CD4-positive, alpha-beta T cell treated with Interleukin-21 for 1 hour (primary cell): Measurements from ENCODE around the gene THADA.
"Not testable (repeated sequence)": the region's sequence is repeated elsewhere in the genome, so short reads cannot be mapped to it uniquely, and the experiment has no call there.

Experiments used
- DNase-seq: peaks from one replicate; pipeline ENCODE4 v3.0.0-alpha.2; 2020

THADA gene

GRCh38 chr2:43462866-43463641 is 132.8 kb downstream of the THADA start:
- no peak for DNase-seq

- DNase-seq = no peak
Measured at GRCh38 chr2:43461453-43462073, 134.3 kb downstream of the THADA start.

GRCh38 chr2:43460611-43461365 is 135.1 kb downstream of the THADA start:
- no peak for DNase-seq

- no peak for DNase-seq
Measured at GRCh38 chr2:43460174-43460546, 135.7 kb downstream of the THADA start.

- no peak for DNase-seq
Measured at GRCh38 chr2:43459446-43460173, 136.2 kb downstream of the THADA start.

GRCh38 chr2:43458014-43458628 is 137.7 kb downstream of the THADA start:
- DNase-seq = no peak

- DNase-seq = no peak
Measured at GRCh38 chr2:43455731-43456642, 139.9 kb downstream of the THADA start.

GRCh38 chr2:43455296-43455695 is 140.5 kb downstream of the THADA start:
- DNase-seq = no peak

- DNase-seq = no peak
Measured at GRCh38 chr2:43454791-43455190, 141.0 kb downstream of the THADA start.

GRCh38 chr2:43453179-43454170 is 142.4 kb downstream of the THADA start:
- DNase-seq = no peak

GRCh38 chr2:43452318-43452731 is 143.5 kb downstream of the THADA start:
- no peak for DNase-seq

GRCh38 chr2:43450617-43451016 is 145.2 kb downstream of the THADA start:
- DNase-seq = no peak

- no peak for DNase-seq
Measured at GRCh38 chr2:43448822-43449110, 147.1 kb downstream of the THADA start.

- DNase-seq = no peak
Measured at GRCh38 chr2:43448011-43448821, 147.6 kb downstream of the THADA start.

GRCh38 chr2:43446755-43447154 is 149.1 kb downstream of the THADA start:
- not testable (repeated sequence) for DNase-seq

- DNase-seq = no peak
Measured at GRCh38 chr2:43445781-43446180, 150.1 kb downstream of the THADA start.

GRCh38 chr2:43444989-43445645 is 150.7 kb downstream of the THADA start:
- DNase-seq = no peak

GRCh38 chr2:43443282-43443681 is 152.6 kb downstream of the THADA start:
- DNase-seq = no peak

- no peak for DNase-seq
Measured at GRCh38 chr2:43441195-43441594, 154.6 kb downstream of the THADA start.
